Ureter (tissue), 1 donor: Measurements from ENCODE around the gene ITPK1. TPM values are rescaled to one million over a fixed set of nuclear protein-coding genes. Genes with fewer than 3 reads are reported as not detected.

Experiments
- DNase-seq: peaks from one replicate; pipeline ENCODE4 v3.0.0-alpha.2; 2020; ENCODE audit warnings: low spot score
- total RNA-seq: library from RNA; stranded (reverse); gene quantifications from one replicate; pipeline ENCODE4 v1.2.4, GENCODE V29; 2023
- donor health status: DM: yes; HTN: yes; CAD: no.

ITPK1 gene
- total RNA-seq, 1 donor from 2014 or later: 70.4 TPM

- no peak for DNase-seq
Measured at GRCh38 chr14:93105362-93105761, 10.4 kb downstream of the ITPK1 start.

- DNase-seq: no peak
Measured at GRCh38 chr14:93104961-93105360, 10.8 kb downstream of the ITPK1 start.

DNA sequence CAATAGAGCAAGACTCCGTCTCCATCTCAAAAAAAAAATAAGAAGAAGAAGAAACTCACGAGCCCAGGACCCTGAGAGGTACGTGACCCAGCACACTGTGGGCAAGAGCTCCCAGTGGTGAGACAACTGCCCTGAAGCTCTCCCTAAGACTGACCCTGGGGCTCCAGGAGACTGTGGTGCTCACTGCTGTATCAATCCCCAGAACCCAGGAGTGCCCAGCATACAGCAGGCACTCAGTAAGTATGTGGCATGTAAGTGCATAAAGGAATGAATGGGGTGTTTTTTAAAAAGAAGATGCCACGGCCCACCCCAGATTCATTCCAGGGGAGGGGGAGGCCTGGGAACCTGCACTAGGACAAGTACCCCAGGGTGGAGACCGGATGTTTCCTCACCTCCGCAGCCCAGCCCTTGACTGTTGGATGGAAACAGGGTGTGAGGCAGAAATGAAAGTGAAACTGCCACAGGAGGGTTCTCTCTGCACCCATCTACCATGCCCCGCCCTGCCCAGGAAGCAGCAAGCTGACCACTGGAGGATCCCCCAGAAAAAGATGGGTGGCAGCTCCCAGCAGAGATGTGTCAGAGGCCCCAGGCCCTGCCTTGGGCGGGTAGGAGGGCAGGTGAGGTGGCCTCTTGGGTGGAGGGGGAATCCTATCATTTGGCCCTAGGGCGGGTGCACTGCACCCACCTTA, 12.2 kb downstream of the ITPK1 start:
- no peak for DNase-seq

- DNase-seq: no peak
Measured at GRCh38 chr14:93102141-93102540, 13.6 kb downstream of the ITPK1 start.

- no peak for DNase-seq
Measured at GRCh38 chr14:93101181-93101580, 14.5 kb downstream of the ITPK1 start.

- DNase-seq: no peak
Measured at GRCh38 chr14:93100570-93100969, 15.2 kb downstream of the ITPK1 start.

- DNase-seq: no peak
Measured at GRCh38 chr14:93100100-93100499, 15.6 kb downstream of the ITPK1 start.

DNA sequence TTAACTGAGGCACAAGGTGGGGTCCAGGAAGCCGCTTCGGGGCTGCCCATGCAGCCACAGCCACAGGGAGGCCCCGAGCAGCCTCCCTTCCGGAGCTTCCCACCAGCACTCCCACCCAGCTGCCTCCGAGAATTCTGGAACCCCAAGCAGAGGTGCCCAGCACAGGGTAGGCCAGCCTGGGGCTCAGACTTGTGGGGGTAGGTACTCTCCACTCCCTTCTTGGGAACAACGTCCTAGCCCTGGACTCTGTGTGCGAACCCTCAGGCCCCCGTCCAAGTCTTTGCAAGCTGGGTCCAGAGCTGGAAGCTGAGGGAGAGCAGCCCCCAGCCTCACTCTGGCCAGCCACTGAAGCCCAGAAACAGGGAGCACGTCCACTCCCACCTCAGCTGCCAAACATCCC, 16.1 kb downstream of the ITPK1 start:
- DNase-seq: no peak

- no peak for DNase-seq
Measured at GRCh38 chr14:93099196-93099595, 16.5 kb downstream of the ITPK1 start.

DNA sequence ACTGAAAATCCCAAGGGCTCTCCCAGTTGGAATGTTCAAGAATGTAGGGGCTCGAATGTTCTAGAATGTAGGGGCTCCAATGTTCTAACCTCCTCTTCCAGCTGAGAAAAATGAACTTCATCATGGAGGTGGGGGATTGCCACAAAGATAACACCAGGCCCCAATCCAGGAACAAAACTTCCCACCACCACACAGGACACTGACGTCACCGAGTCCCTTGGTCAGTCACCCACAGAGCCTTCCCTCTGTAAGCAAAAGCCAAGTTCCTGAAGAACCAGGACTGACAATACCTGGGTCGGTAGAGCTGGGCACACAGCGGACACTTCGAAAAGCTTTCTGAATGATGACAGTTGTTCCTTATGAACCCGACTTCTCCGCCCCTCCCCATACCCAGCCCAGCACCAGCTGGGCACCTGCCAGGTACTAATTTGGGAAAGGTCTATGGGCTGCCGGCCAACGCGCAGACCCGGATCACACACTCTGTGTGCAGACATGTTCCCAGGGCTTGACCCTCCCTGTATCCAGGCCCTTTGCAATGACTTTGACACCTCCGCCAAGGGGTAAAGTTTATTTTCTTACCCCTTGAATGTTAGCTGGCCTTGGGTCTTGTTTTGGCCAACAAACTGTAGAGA, 18.9 kb downstream of the ITPK1 start:
- no peak for DNase-seq

DNA sequence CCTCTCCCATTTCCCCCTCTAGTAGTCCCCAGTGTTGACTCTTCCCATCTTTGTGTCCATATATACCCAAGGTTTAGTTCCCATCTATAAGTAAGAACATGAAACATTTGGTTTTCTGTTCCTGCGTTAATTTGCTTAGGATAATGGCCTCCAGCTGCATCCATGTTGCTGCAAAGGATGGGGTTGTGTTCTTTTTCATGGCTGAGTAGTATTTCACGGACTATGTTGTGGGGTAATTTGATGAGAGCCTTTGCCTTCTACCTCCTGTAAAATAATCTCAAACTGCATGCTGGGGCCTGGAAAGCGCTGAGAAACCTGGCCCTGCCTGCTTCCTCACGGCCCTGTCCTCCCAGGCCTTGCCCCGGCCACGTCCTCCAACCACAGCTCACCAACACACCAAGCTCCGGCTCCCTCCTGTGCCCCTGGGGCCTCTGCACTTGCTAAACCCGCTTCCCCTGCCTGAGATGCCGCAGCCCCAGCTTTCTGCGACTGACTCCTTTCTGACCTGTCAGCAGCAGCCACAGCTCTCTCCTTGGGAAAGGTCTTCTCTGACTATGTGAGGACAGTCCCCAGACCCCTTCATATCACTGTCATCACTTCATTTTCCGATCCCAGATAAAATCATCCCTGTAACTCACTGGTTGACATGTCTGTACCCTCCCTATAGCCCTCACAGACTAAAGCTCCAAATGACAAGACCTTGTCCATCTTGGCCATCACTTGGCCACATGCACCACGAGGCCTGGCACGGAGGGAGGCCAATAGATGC, 19.8 kb downstream of the ITPK1 start:
- DNase-seq: no peak

GRCh38 chr14:93094121-93094918, 21.4 kb downstream of the ITPK1 start:
- no peak for DNase-seq

DNA sequence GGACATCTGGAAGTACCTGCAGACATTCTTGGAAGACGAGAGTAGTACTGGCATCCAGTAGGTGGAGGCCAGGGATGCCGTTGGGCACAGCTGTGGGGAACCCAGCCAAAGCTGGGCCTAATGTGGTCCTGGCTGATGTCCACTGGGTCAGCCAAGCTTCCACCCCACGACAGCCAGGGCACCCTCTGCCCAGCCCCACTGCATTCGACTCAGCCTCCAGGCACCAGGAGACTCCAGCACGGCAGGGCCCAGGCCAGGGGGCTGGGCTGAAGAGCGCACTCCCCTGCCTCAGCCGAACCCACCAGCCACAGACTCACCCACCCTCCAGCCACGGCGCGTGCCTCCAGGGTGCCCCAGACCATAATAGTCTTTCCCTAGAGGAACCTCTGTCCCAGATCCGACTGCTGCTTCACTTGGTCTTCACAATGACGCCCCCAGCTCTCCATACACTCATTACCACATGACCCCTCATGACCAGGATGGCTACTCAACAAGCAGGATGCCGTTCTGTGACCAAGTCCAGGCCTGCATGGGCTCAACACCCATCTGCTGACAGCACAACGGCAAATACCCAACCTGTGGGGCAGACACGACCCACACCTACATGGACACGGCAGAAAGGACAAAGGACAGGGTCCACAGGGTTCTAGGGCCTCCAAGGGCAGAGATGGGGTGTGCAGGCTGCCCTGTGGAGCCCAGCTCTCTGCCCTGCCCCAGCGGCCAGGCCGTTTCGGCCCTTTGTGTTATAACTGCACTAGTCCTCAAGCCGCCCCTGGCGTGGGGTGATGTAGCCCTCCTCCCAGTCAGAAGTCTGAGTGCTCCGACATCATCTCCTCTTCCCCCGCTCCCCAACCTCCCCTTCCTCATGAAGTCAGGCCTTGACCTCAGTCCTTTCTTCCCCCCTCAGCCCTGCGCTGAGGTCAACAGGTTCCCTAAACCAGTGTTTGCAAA, 22.8 kb downstream of the ITPK1 start:
- DNase-seq: no peak

- DNase-seq: no peak
Measured at GRCh38 chr14:93091666-93092065, 24.1 kb downstream of the ITPK1 start.

- no peak for DNase-seq
Measured at GRCh38 chr14:93090826-93091555, 24.7 kb downstream of the ITPK1 start.

GRCh38 chr14:93089521-93090269, 26.0 kb downstream of the ITPK1 start:
- DNase-seq: no peak

DNA sequence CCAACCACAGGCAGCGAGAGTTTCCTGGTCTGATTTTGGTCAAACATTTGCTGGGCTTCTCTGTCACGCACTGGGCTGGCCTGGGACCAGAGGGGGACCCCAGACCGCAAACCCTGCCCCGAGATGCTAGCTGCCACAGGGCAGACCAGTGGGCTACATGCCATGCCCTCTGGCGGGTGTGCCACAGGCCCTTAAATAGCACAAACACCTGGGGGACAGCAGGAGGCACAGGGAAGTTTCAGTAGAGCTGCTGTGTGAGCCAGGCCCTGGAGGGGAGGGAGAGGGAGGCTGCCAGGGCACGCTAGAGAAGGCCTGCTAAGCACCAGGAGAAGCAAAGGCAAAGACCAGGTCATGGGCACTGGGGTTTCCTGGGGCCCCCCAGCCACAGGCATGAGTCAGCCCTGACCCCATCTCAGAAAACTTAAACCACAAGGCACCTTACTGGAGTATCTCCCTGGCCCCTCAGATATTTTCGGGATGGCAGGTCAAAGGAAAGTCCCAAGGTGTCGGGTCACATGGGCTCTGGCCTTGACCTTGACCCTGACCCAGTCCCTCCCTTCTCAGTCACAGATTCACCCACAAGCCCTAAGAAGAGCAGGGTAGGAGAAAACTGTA, 29.2 kb downstream of the ITPK1 start:
- no peak for DNase-seq

GRCh38 chr14:93085911-93086310, 29.8 kb downstream of the ITPK1 start:
- DNase-seq: no peak
